Measurements from ENCODE around the gene TRPM1.

- no peak for TF ChIP-seq ZNF274 (IDR thresholded peaks at IDR 0.05; ENCODE audit: low read depth, low read length)
- TF ChIP-seq YY1 (IDR thresholded peaks at IDR 0.05; ENCODE audit: insufficient read depth, insufficient read length) = no peak
- TF ChIP-seq SUZ12 (IDR thresholded peaks at IDR 0.05; ENCODE audit: extremely low read depth, insufficient read depth, insufficient read length) = no peak
Measured at GRCh38 chr15:31088672-31089367, 12.7 kb downstream of the TRPM1 start.
